Lower leg skin (tissue), 4 donors: ENCODE results near the gene RPS16. TPM values are rescaled to one million over a fixed set of nuclear protein-coding genes. Genes with fewer than 3 reads are reported as not detected.
"Not testable (repeated sequence)": the region's sequence is repeated elsewhere in the genome, so short reads cannot be mapped to it uniquely, and the experiment has no call there.

Experiments used
- DNase-seq, 2 donors: peaks; one replicate each; pipeline ENCODE4 v3.0.0-alpha.2; 2019; ENCODE audit warnings: low spot score in 2 of 2
- H3K4me3 ChIP-seq: fragments of 200-600 bp; sonication (generic); 2 replicates; pipeline ENCODE4 v1.5.1; 2017; ENCODE audit warnings: mild to moderate bottlenecking, low read depth; ENCODE audit not compliant: poor library complexity, severe bottlenecking
- CTCF ChIP-seq, 3 donors: fragments of 450-650 bp; IDR thresholded peaks; one replicate each; pipeline ENCODE4 v1.5.1; 2016; ENCODE audit warnings: antibody characterized with exemption in 3 of 3, mild to moderate bottlenecking in 3 of 3, moderate library complexity in 2 of 3
- POLR2A ChIP-seq, 2 donors: fragments of 450-650 bp; IDR thresholded peaks; one replicate each; pipeline ENCODE4 v1.6.1; 2016 to 2017; ENCODE audit warnings: antibody characterized with exemption in 2 of 2, mild to moderate bottlenecking in 1 of 2, moderate library complexity in 1 of 2
- WGBS, 2 donors: methylation state at CpG; one replicate each; pipeline ENCODE4 v1.1.5; 2018; 5-methylcytosine and 5-hydroxymethylcytosine counted together
- intact Hi-C: fragments of 100-400 bp; cut with DNase I; formaldehyde crosslinking; loops from one replicate; pipeline ENCODE4 v1.15.0; 2023; ENCODE audit warnings: low total_unique reads
- total RNA-seq, 4 donors: library from RNA; depleted of rRNA; stranded (reverse); fragments of >200 nt; gene quantifications; one replicate each; pipeline ENCODE4 v1.1.0, GENCODE V29; 2016

Gene RPS16
- total RNA-seq, 4 donors from 2014 or later, result 1,726 to 3,026 (median 2,088) TPM

GRCh38 chr19:39465956-39466747 lies 30.4 kb upstream of the RPS16 start:
- intact Hi-C loops, result no loop called here
- 92 to 93% methylated on average over 18 of the region's 18 CpGs for WGBS, 2 donors
- H3K4me3 ChIP-seq, result no peak overlapping the region
- TF ChIP-seq CTCF (IDR thresholded peaks at IDR 0.05), result no peak
- no peak for TF ChIP-seq POLR2A (IDR thresholded peaks at IDR 0.05)
- DNase-seq, result no peak

- WGBS, 2 donors, result 71 to 94% methylated on average over 3 of the region's 3 CpGs
- H3K4me3 ChIP-seq, result no peak overlapping the region
- DNase-seq, result no peak
- TF ChIP-seq POLR2A (IDR thresholded peaks at IDR 0.05), result no peak
- TF ChIP-seq CTCF (IDR thresholded peaks at IDR 0.05), result no peak
- intact Hi-C loops, result no loop called here
These were observed 27.7 kb upstream of the RPS16 start for GRCh38 chr19:39463403-39463802.

GRCh38 chr19:39451257-39451656 lies 15.5 kb upstream of the RPS16 start:
- DNase-seq, H3K4me3 ChIP-seq, intact Hi-C loops: not testable (repeated sequence)
- whole genome bisulfite sequencing, 2 donors, result 95 to 97% methylated on average over 8 of the region's 8 CpGs

- 75 to 79% methylated on average over 8 of the region's 8 CpGs for WGBS, 2 donors
- TF ChIP-seq CTCF (IDR thresholded peaks at IDR 0.05) (no peak), POLR2A (IDR thresholded peaks at IDR 0.05) (no peak)
- intact Hi-C loops, result loop anchor here (10.0 kb wide), 1 partner anchor 86 kb away; the partner anchor contains the start of gene EID2B
These were observed 13.5 kb upstream of the RPS16 start for GRCh38 chr19:39449116-39449797.

GRCh38 chr19:39448271-39448670 lies 12.5 kb upstream of the RPS16 start:
- WGBS, 2 donors, result 68 to 70% methylated on average over 3 of the region's 3 CpGs
- TF ChIP-seq POLR2A (IDR thresholded peaks at IDR 0.05) (no peak), CTCF (IDR thresholded peaks at IDR 0.05) (no peak)
- DNase-seq, result no peak
- intact Hi-C loops, result loop anchor here (10.0 kb wide), 1 partner anchor 87 kb away; the partner anchor contains the start of gene EID2B
- H3K4me3 ChIP-seq, result no peak overlapping the region

More at GRCh38 chr19:39449116-39449797, 13.5 kb upstream of the RPS16 start:
- no peak for DNase-seq
- H3K4me3 ChIP-seq, result no peak overlapping the region

GRCh38 chr19:39446365-39447084 lies 10.8 kb upstream of the RPS16 start:
- TF ChIP-seq POLR2A (IDR thresholded peaks at IDR 0.05), result no peak
- TF ChIP-seq CTCF (IDR thresholded peaks at IDR 0.05), result no peak
- DNase-seq, result no peak
- WGBS, 2 donors, result 83 to 85% methylated on average over 16 of the region's 16 CpGs
- intact Hi-C loops, result loop anchor here (10.0 kb wide), 1 partner anchor 88 kb away; the partner anchor contains the start of gene EID2B
- peak overlapping the region; percentile 96 for H3K4me3 ChIP-seq
